Caco-2 (cell line): ENCODE results near the gene DNER. TPM values are rescaled to one million over a fixed set of nuclear protein-coding genes. Genes with fewer than 3 reads are reported as not detected.

Experiments
- BruUV-seq: library from RNA; stranded (reverse); fragments of 400-500 nt; replicated peaks from 2 replicates; lab custom pipeline; 2021; lab: Mats Ljungman, UMichigan
- CTCF ChIA-PET: fragments of 300-600 bp; sonication (Branson Sonifier 250); formaldehyde crosslinking; loops from one replicate; lab custom pipeline; 2022; ENCODE audit warnings: antibody characterized with exemption; lab: Charles Lee
- POLR2A ChIA-PET: fragments of 300-600 bp; sonication (Branson Sonifier 250); formaldehyde crosslinking; loops from one replicate; lab custom pipeline; 2022; ENCODE audit warnings: antibody characterized with exemption; lab: Charles Lee
- DNase-seq, 2 experiments: peaks; one replicate each; pipeline versions ENCODE4 v3.0.0 to v3.0.0-alpha.2; 2020 to 2022
- H3K27me3 ChIP-seq: replicated peaks from 2 replicates; pipeline ENCODE4 v1.6.0; 2011; ENCODE audit warnings: low read length; ENCODE audit not compliant: control insufficient read depth, insufficient read depth
- H3K36me3 ChIP-seq: 2 replicates; pipeline ENCODE4 v1.5.1; 2011; ENCODE audit warnings: low read length; ENCODE audit not compliant: control insufficient read depth, insufficient read depth
- H3K4me1 ChIP-seq: fragments of 250-450 bp; sonication (Bioruptor Pico); 2 replicates; pipeline ENCODE4 v1.5.1; 2020; ENCODE audit warnings: mild to moderate bottlenecking
- H3K4me3 ChIP-seq: 2 replicates; pipeline ENCODE4 v1.5.1; 2011; ENCODE audit warnings: low read depth, mild to moderate bottlenecking, control low read depth, low read length
- H3K9me3 ChIP-seq: fragments of 250-450 bp; sonication (Bioruptor Pico); 2 replicates; pipeline ENCODE4 v1.5.1; 2020; ENCODE audit warnings: mild to moderate bottlenecking, moderate library complexity
- H3K27ac Mint-ChIP-seq: one replicate; pipeline ENCODE4 v1.8.0; 2022; ENCODE audit warnings: mixed read lengths; ENCODE audit not compliant: unreplicated experiment
- H3K27me3 Mint-ChIP-seq: one replicate; pipeline ENCODE4 v1.8.0; 2022; ENCODE audit warnings: mixed read lengths; ENCODE audit not compliant: insufficient read depth, unreplicated experiment
- H3K36me3 Mint-ChIP-seq: one replicate; pipeline ENCODE4 v1.8.0; 2022; ENCODE audit warnings: mild to moderate bottlenecking, mixed read lengths; ENCODE audit not compliant: insufficient read depth, unreplicated experiment
- H3K4me1 Mint-ChIP-seq: one replicate; pipeline ENCODE4 v1.8.0; 2022; ENCODE audit warnings: low read depth, mixed read lengths; ENCODE audit not compliant: unreplicated experiment
- H3K4me3 Mint-ChIP-seq: one replicate; pipeline ENCODE4 v1.8.0; 2022; ENCODE audit warnings: mild to moderate bottlenecking, moderate library complexity, mixed read lengths; ENCODE audit not compliant: unreplicated experiment
- H3K9me3 Mint-ChIP-seq: one replicate; pipeline ENCODE4 v1.8.0; 2022; ENCODE audit warnings: mixed read lengths; ENCODE audit not compliant: unreplicated experiment
- intact Hi-C: fragments of 100-400 bp; cut with micrococcal nuclease; formaldehyde crosslinking; loops from one replicate; pipeline ENCODE4 v1.10.0; 2022; ENCODE audit not compliant: unreplicated experiment
- total RNA-seq: library from RNA; stranded (reverse); gene quantifications from 2 replicates; pipeline ENCODE4 v1.2.3, GENCODE V29; 2022
- TF ChIP-seq, protein P1 (sequence below), 2 experiments: fragments of 200-600 bp in 1 of 2; IDR thresholded peaks; 1 replicate in 1 of 2; 2 replicates in 1 of 2; pipeline versions ENCODE4 v1.5.1 to v1.8.0; 2011 to 2022; ENCODE audit warnings: antibody characterized with exemption in 1 of 2, control low read depth in 1 of 2, inconsistent platforms in 1 of 2, low read depth in 1 of 2, low read length in 1 of 2, mild to moderate bottlenecking in 1 of 2, moderate library complexity in 1 of 2; ENCODE audit not compliant: insufficient read depth in 1 of 2, severe bottlenecking in 1 of 2, unreplicated experiment in 1 of 2

Gene DNER
- total RNA-seq, 1 experiment from 2014 or later, result not detected

DNA sequence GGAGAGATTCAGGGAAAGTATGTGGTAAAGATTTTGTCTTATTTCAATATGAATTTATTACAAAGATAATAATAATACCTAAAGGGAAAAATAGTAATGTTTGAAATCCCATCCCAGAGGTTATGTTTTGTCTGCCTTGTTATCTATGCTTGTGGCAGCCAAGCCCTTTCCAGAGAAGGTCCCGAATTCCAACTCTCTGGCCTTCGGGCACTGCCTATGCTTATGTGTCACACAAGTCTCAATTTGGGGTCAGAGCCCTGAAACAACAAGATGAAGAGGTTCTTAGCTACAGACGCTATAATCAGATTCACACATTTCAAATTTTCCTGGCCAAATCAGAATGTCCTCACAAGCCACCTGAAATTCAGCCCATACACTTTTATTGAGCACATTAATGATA, 59.9 kb downstream of the DNER start:
- H3K4me3 Mint-ChIP-seq, result no peak overlapping the region
- POLR2A ChIA-PET, result no interaction called here

GRCh38 chr2:229653531-229653930, 60.8 kb downstream of the DNER start:
- no TSS peak for BruUV-seq
- H3K27ac Mint-ChIP-seq, result no peak overlapping the region
- H3K27me3 Mint-ChIP-seq, result peaks cover 22% of the 10 kb centered on the region
- Histone ChIP-seq H3K4me3 (no peak overlapping the region), H3K9me3 (no peaks in the 10 kb centered on the region), H3K36me3 (no peaks in the 10 kb centered on the region), H3K4me1 (no peaks in the 10 kb centered on the region), H3K27me3 (no peaks in the 10 kb centered on the region)
- DNase-seq, result no peak
- POLR2A ChIA-PET, result no interaction called here
- no peaks in the 10 kb centered on the region for H3K36me3 Mint-ChIP-seq
- intact Hi-C loops, result no loop called here
- CTCF ChIA-PET, result no interaction called here
- TF ChIP-seq, protein P1, sequence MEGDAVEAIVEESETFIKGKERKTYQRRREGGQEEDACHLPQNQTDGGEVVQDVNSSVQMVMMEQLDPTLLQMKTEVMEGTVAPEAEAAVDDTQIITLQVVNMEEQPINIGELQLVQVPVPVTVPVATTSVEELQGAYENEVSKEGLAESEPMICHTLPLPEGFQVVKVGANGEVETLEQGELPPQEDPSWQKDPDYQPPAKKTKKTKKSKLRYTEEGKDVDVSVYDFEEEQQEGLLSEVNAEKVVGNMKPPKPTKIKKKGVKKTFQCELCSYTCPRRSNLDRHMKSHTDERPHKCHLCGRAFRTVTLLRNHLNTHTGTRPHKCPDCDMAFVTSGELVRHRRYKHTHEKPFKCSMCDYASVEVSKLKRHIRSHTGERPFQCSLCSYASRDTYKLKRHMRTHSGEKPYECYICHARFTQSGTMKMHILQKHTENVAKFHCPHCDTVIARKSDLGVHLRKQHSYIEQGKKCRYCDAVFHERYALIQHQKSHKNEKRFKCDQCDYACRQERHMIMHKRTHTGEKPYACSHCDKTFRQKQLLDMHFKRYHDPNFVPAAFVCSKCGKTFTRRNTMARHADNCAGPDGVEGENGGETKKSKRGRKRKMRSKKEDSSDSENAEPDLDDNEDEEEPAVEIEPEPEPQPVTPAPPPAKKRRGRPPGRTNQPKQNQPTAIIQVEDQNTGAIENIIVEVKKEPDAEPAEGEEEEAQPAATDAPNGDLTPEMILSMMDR (IDR thresholded peaks at IDR 0.05; ENCODE audit: insufficient read depth in 1 of 2, low read depth in 1 of 2, low read length in 1 of 2, severe bottlenecking in 1 of 2, unreplicated experiment in 1 of 2), result no peak
- no peaks in the 10 kb centered on the region for H3K4me1 Mint-ChIP-seq
- no peaks in the 10 kb centered on the region for H3K9me3 Mint-ChIP-seq
- no peak overlapping the region for H3K4me3 Mint-ChIP-seq

More for the DNA sequence above, 59.9 kb downstream of the DNER start:
- Histone ChIP-seq H3K9me3 (no peaks in the 10 kb centered on the region), H3K4me3 (no peak overlapping the region), H3K36me3 (no peaks in the 10 kb centered on the region), H3K4me1 (no peaks in the 10 kb centered on the region), H3K27me3 (no peaks in the 10 kb centered on the region)
- DNase-seq, result no peak
- Mint-ChIP-seq H3K27me3 (peaks cover 18% of the 10 kb centered on the region), H3K9me3 (no peaks in the 10 kb centered on the region), H3K4me1 (no peaks in the 10 kb centered on the region), H3K36me3 (no peaks in the 10 kb centered on the region), H3K27ac (no peak overlapping the region)
- no TSS peak for BruUV-seq
- TF ChIP-seq, protein P1 (IDR thresholded peaks at IDR 0.05; ENCODE audit: insufficient read depth in 1 of 2, low read depth in 1 of 2, low read length in 1 of 2, severe bottlenecking in 1 of 2, unreplicated experiment in 1 of 2), result no peak
- CTCF ChIA-PET, result no interaction called here
- intact Hi-C loops, result no loop called here

- ChIA-PET POLR2A (no interaction called here), CTCF (no interaction called here)
- H3K9me3 Mint-ChIP-seq, result no peaks in the 10 kb centered on the region
- TF ChIP-seq, protein P1 (IDR thresholded peaks at IDR 0.05; ENCODE audit: insufficient read depth in 1 of 2, low read depth in 1 of 2, low read length in 1 of 2, severe bottlenecking in 1 of 2, unreplicated experiment in 1 of 2), result no peak
- no peaks in the 10 kb centered on the region for H3K27me3 ChIP-seq
- no peak overlapping the region for H3K27ac Mint-ChIP-seq
- intact Hi-C loops, result no loop called here
- DNase-seq, result no peak
- H3K36me3 Mint-ChIP-seq, result no peaks in the 10 kb centered on the region
- H3K9me3 ChIP-seq, result no peaks in the 10 kb centered on the region
- no peaks in the 10 kb centered on the region for H3K36me3 ChIP-seq
- peaks cover 24% of the 10 kb centered on the region for H3K27me3 Mint-ChIP-seq
- H3K4me3 ChIP-seq, result no peak overlapping the region
- H3K4me1 Mint-ChIP-seq, result no peaks in the 10 kb centered on the region
- no TSS peak for BruUV-seq
- no peaks in the 10 kb centered on the region for H3K4me1 ChIP-seq
- no peak overlapping the region for H3K4me3 Mint-ChIP-seq
These were observed 61.6 kb downstream of the DNER start for GRCh38 chr2:229652796-229653195.
